HG03521 (cell line): Measurements from ENCODE around the gene MRPS10.
"Not testable (repeated sequence)": the region's sequence is repeated elsewhere in the genome, so short reads cannot be mapped to it uniquely, and the experiment has no call there.

Experiments
- ATAC-seq: cut with Tn5 transposase; IDR thresholded peaks from one replicate; pipeline ENCODE4 v1.9.1; 2021; ENCODE audit warnings: mild to moderate bottlenecking, moderate library complexity; ENCODE audit not compliant: unreplicated experiment

The MRPS10 gene

DNA sequence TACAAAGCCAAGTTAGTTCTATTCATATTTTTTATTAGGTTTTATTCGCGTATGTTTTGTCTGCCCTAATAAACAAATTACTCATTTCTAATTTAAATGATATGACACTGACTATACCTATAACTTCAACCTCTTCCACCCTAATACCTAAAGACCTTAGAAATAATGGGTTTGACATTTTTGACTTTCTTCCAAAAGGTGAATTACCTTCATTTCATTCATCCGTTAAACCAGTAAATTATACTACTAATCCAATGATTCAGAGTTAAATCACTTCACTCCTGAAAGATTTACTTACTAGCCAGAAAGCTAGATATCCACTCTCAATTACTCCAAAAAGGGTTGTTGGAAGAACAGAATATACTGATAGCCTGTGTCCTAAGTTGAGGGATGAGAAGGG, 5.2 kb downstream of the MRPS10 start:
- ATAC-seq, result no peak

DNA sequence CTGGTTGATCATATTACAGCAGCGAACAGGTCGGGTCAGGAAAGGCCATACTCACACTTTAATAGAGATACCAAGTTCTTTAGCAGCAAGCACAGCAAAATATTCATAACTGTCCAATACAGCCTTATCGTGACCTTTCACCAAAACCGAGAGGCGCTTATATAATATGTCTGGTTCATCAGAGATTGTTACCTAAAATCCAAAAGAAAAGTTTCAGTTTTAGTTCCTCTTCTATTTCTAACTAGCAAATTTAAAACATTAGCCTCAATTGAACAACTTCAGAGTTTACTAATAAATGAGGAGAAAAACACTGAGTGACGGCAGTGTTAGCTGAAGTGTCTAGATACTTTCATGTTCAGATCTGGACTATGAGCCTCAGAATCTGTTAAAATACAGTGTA, 5.9 kb downstream of the MRPS10 start:
- ATAC-seq, result no peak

DNA sequence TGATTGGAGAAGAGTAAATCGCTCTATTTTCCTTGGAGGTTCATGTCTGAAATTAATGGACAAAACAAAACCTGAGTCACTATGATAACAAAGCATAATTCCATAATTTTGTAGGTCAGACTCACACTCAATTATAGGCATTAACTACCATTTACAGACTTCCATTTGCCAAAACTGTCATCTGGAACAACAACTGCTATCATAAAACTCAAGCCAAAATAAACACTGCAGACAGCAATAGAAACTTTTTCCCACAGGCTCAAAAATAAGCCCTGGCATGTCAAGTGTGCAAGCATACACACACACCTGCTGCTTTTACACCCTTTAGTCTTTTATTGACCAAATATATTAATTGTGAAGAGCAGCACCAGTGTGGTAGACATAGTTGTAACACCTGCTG, 7.1 kb downstream of the MRPS10 start:
- no peak for ATAC-seq

DNA sequence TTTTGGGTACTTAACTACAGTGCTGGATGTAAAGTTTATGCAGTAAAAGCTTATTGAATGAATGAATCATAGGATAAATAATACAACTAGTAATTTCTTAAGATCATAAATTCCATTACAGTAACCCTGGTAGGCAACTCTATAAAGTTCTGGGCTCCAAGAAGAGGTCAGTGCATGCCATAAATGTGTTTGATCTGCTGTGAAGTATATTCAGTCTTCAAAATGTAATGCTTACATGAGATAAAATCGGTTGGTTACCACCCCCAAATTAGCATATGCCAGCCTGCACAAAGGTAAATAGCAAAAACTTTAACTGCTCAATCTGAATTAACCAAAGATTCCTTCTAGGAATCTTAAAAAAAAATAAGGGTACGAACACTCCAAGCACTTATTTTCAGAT, 10.1 kb downstream of the MRPS10 start:
- not testable (repeated sequence) for ATAC-seq

DNA sequence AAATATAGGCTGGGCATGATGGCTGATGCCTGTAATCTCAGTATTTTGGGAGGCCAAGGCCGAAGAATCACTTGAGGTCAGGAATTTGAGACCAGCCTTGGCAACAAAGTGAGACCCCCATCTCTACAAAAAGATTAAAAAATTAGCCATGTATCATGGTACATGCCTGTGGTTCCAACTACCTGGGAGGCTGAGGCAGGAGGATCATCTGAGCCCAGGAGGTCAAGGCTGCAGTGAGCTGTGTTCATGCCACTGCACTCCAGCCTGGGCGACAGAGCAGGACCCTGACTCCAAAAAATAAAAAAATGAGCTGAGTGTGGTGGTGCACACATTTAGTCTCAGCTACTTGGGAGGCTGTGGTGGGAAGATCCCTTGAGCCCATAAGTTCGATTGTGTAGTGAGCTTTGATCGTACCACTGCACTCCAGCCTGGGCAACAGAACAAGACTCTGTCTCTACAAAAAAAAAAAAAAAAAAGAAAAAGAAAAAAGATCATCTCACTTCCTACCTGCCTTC, 12.8 kb downstream of the MRPS10 start:
- ATAC-seq, result no peak

DNA sequence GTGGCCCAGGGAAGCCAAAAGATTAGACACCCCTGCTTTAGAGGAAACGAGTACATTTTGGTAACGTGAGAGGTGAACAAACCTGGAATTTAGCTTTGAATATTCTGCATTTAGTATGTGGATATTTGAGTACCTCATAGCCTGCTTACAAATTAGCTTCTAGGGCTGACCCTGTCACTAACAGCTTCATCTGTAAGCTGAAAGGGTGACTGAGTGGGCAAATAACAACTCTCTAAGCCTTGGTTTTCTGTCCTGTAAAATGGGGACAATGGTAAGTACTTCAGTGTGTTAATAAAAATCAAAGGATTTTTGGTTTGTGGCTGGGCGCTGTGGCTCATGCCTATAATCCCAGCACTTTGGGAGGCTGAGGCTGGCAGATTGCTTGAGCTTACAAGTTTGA, 14.5 kb downstream of the MRPS10 start:
- no peak for ATAC-seq

DNA sequence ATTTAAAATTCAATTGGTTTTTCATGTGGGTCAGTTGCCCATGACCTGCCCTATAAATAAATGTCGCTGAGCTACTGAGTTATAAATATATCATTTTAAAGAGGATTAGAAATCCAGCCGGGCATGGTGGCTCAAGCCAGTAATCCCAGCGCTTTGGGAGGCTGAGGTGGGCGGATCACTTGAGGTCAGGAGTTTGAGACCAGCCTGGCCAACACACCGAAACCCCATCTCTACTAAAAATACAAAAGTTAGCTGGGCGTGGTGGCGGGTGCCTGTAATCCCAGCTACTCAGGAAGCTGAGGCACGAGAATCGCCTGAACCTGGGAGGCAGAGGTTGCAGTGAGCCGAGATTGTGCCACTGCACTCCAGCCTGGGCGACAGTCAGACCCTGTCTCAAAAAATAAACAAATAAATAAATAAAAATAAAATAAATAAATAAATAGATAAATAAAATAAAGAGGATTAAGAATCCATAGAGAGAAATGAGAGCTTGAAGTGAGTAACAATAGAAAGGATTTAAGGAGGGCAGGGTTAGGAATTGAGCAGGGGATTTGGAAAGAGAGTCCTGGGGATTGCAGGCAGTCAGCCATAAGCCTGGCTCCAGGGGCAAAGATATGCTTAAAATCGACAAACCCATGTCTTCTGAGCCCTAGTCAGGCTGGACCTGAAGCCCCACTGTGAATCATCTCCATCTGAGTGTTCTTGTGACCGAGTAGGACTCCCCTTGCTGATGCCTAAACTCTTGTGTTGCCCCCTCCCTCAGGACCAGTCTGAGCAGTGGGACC, 15.3 kb downstream of the MRPS10 start:
- ATAC-seq, result not testable (repeated sequence)

DNA sequence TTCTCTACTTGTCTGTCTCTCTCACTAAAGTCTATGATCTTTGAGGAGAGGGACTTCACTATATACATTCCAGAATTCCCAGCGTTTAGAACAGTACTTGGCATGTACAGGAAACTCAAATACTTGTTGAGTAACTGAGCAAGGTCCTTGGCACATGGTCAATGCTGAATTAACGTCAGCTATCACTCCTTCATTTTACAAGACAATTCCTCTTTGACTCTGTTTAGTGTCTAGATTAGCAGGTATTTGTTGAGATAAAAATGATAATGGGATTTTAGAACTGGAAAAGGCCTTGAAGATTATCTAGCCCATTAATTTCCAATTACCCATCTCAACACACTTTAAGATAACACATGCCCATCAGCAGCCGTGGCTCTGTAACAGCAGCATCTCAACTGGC, 16.3 kb downstream of the MRPS10 start:
- ATAC-seq, result no peak

DNA sequence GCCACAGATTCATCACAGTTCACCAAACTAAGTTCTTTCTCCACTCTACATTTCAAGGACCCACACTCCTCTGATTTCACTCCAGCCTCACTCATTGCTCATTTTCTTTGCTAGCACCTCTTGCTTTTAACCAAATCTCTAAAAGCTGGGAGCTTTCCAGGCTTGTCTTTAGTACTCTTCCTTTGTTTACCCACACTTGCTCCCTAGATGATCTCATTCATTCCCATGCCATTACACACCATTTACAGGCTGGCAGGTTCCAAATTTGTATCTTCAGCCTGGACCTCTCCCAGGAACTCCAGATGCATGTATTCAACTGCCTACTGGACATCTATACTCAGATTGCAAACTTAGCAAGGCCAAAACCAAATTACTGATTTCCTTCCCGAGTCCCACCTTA, 17.6 kb downstream of the MRPS10 start:
- ATAC-seq, result no peak

DNA sequence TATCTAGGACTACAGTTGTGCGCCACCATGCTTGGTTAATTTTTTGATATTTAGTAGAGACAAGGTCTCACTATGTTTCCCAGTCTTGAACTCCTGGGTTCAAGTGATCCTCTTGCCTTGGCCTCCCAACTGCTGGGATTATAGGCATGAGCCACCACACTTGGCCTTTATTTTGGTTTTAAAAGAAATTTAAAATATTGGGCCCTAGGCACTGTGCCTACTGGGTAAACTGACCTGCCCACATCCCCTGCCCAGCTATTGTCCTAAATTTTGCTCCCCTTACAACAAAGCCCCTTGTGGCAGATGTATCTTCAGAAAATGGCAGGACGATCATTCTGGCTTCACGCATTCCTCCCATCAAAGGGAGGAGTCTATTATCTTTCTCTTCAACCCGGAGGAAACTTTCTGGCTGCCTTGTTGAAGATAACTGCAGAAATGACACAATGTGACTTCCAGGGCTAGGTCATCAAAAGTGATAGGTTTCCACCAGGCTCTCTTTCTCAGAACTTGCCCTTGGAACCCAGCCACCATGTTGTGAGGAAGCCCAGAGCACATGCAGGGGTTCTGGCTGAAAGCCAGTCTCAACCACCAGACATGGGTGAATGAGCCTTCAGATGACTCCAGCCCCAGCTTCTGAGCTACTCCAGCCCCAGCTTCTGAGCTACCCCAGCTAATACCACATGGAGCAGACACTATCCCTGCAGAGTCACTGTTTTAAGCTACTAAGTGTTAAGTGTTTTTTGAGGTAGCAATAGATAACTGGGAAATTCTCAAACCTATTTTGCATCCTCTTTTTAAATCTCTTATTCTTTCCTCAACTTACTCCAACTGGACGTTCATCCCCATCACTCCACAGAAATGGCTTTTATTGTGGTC, 18.3 kb downstream of the MRPS10 start:
- no peak for ATAC-seq

DNA sequence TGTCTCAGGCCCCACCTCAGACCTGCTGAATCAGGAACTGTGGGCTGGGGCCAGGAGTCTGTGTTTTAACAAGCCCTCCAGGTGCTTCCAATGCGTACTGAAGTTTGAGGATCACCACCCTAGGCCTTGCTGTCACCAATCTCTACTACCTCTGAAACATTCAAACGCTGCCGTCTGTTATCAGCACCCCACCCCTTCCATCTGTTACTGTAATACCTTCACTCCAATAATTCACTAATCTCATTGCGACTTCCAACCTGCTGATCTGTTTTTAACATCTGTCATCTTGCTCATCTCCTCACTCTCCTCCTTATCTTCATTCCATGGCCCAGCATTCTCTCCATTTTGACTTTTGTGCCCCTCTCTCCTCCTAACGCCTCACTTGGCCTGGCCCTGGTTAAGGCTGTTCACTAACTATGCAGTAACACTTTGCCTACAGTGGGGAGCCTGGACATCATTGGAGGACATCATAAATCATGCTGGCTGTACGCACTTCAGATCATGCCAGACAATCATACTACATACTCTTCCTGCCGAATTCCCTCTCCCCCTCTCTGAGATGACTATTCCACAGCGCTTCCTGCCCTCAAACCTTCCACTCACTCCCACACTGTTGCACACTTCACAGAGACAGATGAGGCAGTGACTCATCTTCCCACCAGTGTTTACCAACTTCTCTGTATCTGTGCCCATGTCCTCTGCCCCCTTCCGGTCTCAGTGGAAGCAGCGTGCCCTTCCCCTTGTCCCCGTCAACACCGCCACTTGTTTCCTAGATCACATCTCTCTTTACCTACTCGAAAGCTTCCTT, 19.9 kb downstream of the MRPS10 start:
- ATAC-seq, result no peak

DNA sequence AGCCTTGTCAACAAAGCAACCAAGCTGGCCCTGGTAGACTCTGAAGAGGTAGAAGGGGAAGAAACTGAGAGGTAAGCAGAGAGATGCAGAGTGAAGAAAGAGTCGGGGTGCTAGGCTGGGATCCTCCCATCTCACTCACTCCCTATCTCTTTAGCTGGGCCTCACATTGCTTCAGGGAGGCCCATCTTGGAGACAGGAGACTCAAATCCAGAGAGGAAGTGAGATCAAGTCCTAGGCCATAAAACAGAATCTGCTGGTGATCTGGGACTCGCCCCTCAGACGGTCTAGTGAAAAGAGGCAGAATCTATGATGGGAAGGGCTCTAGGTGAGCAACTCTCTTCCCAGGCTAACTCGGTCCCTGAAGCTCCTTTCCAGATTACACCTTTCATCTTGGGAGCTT, 22.2 kb downstream of the MRPS10 start:
- no peak for ATAC-seq

DNA sequence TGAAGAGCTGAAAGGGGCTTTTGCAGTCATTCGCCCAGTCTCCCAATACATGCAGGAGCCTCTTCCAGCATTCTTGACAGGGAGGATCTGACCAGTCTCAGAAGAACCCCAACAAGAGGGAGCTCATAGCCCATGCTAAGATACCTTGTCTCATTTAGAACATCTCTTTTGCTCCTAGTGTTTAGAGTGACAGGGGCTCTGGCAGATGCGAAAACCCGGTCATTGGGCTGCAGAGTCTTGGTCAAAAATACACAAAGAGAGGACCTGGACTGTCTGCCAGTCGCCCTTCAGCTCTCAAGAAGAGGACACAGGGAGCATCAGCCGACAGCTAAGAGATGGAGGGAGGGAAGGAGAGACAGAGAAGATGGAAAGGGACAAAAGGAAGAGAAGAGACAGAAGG, 23.6 kb downstream of the MRPS10 start:
- no peak for ATAC-seq

DNA sequence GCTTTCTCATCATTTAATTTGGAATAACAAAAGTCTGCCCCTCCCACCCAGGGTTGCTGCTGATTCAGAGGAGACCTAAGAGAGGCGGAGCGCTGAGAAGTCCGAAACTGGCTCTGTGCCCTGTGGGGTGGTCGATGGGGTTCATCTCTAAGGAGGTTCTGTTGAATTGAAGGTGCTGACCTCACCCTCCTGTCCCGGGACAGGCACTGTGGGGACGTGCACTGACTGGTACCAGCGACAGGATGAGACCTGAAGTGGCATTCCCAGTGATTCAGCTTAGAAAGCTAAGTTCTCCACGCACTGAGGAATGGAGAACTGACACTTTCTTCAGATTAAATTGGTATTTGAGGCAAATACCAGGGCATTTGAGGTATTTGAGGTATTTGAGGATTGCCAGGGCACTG, 24.2 kb downstream of the MRPS10 start:
- ATAC-seq, result no peak

DNA sequence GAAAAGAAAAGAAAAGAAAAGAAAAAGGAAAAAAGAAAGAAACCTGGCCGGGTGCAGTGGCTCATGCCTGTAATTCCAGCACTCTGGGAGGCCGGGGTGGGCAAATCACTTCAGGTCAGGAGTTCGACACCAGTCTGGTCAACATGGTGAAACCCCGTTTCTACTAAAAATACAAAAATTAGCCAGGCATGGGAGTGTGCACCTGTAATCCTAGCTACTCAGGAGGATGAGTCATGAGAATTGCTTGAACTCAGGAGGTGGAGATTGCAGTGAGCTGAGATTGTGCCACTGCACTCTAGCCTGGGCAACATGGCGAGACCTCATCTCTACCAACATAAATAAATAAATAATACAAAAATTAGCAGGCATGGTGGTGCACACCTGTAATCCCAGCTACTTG, 25.3 kb downstream of the MRPS10 start:
- ATAC-seq, result not testable (repeated sequence)

DNA sequence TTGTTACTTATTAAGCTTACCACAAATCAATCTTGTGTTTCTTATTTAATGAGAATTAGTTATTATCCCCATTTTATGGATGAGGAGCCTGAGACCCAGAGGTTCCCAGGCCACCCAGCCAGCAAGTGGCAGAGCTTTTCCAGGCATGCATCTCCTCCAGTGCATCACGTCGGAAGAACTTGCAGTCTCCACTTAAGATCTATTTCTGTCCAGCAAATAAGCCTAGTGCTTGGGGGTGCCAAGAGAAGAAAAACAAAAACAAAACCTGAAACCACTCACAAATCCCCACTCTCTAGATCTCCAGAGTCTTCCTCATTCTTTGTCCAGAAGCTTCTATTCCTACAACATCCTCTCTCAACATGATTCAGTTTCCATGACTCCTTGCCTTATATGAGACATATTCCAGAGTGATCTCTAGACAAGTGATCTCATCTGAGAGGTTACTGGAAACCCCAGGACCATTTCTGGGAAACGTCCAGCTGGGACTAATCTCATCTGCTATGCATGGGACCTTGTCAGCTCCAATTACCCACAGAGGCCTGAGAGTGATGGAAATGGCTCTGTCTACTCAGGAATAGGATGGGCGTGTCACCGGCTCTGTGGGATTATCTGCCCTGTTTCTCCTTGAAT, 27.0 kb downstream of the MRPS10 start:
- ATAC-seq, result no peak

DNA sequence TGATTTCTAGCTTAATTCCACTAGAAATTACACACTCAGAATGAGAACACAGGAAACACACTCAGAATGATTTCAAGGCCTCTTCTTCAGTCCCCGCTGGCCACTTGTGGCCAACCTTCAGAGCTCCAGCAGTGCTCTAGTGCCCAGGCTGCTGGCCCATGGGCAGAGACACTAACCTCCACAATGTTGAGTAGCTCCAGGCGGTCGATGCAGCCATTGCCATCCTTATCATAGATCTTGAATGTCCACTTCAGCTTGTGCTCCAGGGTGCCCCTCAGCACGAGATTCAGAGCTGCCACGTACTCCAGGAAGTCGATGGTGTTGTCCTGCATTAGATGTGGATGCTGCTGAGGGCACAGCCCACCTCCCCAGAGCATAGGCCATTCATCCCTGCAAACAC, 29.3 kb downstream of the MRPS10 start:
- ATAC-seq, result no peak

DNA sequence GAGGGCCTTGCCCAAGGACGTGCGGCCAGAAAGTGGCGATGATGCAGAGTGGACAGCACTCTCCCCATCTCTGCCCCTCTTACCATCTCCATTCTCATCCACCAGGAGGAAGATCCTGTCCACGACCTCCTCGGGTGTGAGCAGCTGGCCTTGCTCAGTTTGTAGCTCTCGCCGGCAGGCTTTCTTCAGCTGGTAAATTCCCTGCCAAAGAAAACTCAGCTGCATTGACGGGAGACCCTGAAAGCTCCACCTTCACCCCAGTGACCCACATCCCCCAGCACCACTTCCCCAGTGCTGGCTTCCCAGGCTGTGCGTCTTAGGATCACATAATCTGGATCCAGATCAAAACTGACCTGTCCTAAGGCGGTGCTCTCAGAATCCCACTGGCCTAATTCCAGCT, 32.1 kb downstream of the MRPS10 start:
- ATAC-seq, result no peak

DNA sequence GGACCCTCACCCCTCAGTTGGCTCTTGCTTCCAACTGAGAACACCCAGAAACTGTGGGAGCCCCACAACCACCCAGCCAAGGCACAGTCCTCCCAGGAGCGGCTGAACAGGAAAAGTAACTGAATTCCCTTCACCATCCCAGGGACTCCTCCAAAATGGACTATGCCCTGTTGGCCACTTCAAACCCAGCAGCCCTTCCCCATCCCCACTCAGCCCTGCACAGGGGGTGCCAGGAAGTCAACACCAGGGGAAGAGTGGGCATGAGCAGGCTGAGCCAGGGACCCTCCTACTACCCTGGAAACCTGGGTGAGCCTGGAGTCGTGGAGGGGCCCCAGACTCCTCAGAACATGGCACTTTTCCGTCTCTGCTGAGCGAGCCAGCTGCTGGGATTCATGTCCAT, 33.2 kb downstream of the MRPS10 start:
- no peak for ATAC-seq

DNA sequence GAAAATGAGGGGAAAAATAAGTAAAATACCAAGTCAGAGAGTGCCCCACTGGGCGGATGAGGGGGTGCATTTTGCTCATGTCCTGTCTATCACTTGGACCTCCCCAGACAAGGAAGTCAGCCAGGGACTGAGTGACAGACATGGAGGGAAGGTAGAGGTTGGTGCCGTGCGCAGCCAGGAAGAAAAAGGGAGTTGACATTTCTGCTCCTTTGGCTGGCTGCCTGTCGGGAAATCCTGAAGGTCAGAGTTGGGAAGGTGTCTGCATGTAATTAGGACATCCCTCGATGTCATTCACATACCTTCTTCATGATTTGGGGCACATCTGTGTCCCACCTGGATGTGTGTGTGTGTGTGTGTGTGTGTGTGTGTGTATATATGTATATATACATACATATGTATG, 35.6 kb downstream of the MRPS10 start:
- ATAC-seq, result no peak

DNA sequence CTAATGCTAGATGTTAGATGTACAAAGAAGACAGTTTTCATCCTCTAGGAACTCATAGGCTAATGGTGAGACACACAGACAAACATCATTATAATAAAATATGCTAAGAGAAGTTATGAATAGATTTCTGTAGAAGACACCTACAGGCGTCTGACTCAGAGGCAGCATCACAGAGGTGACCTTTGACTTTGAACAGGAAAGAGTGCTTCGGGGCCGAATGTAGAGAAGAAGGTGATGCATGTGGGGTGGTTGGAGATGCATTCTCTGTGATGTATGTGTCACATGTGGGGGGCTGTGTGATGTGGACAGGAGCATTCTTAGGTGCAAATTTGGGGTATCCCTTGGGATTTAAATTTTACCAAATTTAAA, 37.7 kb downstream of the MRPS10 start:
- ATAC-seq, result no peak
